ENCODE results near the gene PTPRK.
A peak's percentile ranks its signal among the peaks of the same experiment; 100 is the strongest.

The PTPRK gene

GRCh38 chr6:128333581-128334223 lies 186.7 kb downstream of the PTPRK start:
- DNase-seq, result no peak
- Histone ChIP-seq H2BK5ac (ENCODE audit: low read depth, low read length, poor library complexity, severe bottlenecking) (no peak overlapping the region), H2BK15ac (ENCODE audit: low read depth, poor library complexity, severe bottlenecking) (no peak overlapping the region), H3K18ac (ENCODE audit: low read depth in 1 of 2, low read length in 2 of 2) (no peak overlapping the region), H3K4me1 (ENCODE audit: control insufficient read depth, insufficient read depth, low read depth, low read length) (no peaks in the 10 kb centered on the region), H3K9ac (ENCODE audit: low read length) (no peak overlapping the region), H3K79me1 (replicated peaks; ENCODE audit: low read length, poor library complexity, severe bottlenecking) (peaks cover 8% of the 10 kb centered on the region), H3K23ac (ENCODE audit: low read length in 2 of 2) (no peak overlapping the region), H3K36me3 (ENCODE audit: control insufficient read depth in 1 of 2, insufficient read depth in 2 of 2, low read depth in 1 of 2, low read length in 2 of 2) (no peaks in the 10 kb centered on the region), H3K4me3 (ENCODE audit: insufficient read depth in 1 of 2, low read depth in 1 of 2, low read length in 2 of 2) (no peak overlapping the region), H2BK120ac (ENCODE audit: low read depth, low read length) (no peak overlapping the region), H3K14ac (ENCODE audit: low read length in 2 of 2) (no peak overlapping the region), H4K91ac (ENCODE audit: low read length) (no peak overlapping the region), H3K4me2 (ENCODE audit: low read length, poor library complexity, severe bottlenecking) (no peak overlapping the region), H2AK5ac (ENCODE audit: low read length, severe bottlenecking) (no peak overlapping the region), H3K27ac (ENCODE audit: low read length, poor library complexity, severe bottlenecking) (no peak overlapping the region), H3K27me3 (ENCODE audit: control insufficient read depth in 1 of 2, insufficient read depth in 1 of 2, low read length in 2 of 2) (no peaks in the 10 kb centered on the region), H4K8ac (ENCODE audit: low read length) (no peak overlapping the region), H2AFZ (ENCODE audit: low read depth, low read length) (no peak overlapping the region), H2BK12ac (ENCODE audit: low read length in 2 of 2) (no peak overlapping the region), H3K4ac (ENCODE audit: low read depth in 1 of 2, low read length in 2 of 2) (no peak overlapping the region), H3K9me3 (ENCODE audit: control insufficient read depth, low read length) (no peaks in the 10 kb centered on the region)
- 100% methylated on average over 1 of the region's 5 CpGs for WGBS

GRCh38 chr6:128327890-128328289 lies 192.5 kb downstream of the PTPRK start:
- H4K91ac ChIP-seq (ENCODE audit: low read length), result peak overlapping the region; percentile 20
- H3K9ac ChIP-seq (ENCODE audit: low read length), result no peak overlapping the region
- H3K79me1 ChIP-seq (replicated peaks; ENCODE audit: low read length, poor library complexity, severe bottlenecking), result peaks cover 14% of the 10 kb centered on the region
- 94% methylated on average over 3 of the region's 3 CpGs for WGBS
- H3K4me1 ChIP-seq (ENCODE audit: control insufficient read depth, insufficient read depth, low read depth, low read length), result no peaks in the 10 kb centered on the region
- H3K4me2 ChIP-seq (ENCODE audit: low read length, poor library complexity, severe bottlenecking), result no peak overlapping the region
- H4K8ac ChIP-seq (ENCODE audit: low read length), result no peak overlapping the region
- no peaks in the 10 kb centered on the region for H3K9me3 ChIP-seq (ENCODE audit: control insufficient read depth, low read length)
- H3K4me3 ChIP-seq (ENCODE audit: insufficient read depth in 1 of 2, low read depth in 1 of 2, low read length in 2 of 2), result no peak overlapping the region
- H2AFZ ChIP-seq (ENCODE audit: low read depth, low read length), result no peak overlapping the region
- H3K36me3 ChIP-seq (ENCODE audit: control insufficient read depth in 1 of 2, insufficient read depth in 2 of 2, low read depth in 1 of 2, low read length in 2 of 2), result peaks cover 0 to 3% of the 10 kb centered on the region in 2 experiments
- no peak for DNase-seq
- H3K14ac ChIP-seq (ENCODE audit: low read length in 2 of 2), result peak overlapping the region in 1 of 2 experiments; percentile 86
- no peak overlapping the region for H2BK120ac ChIP-seq (ENCODE audit: low read depth, low read length)
- no peaks in the 10 kb centered on the region for H3K27me3 ChIP-seq (ENCODE audit: control insufficient read depth in 1 of 2, insufficient read depth in 1 of 2, low read length in 2 of 2)
- H2BK5ac ChIP-seq (ENCODE audit: low read depth, low read length, poor library complexity, severe bottlenecking), result no peak overlapping the region
- H2BK15ac ChIP-seq (ENCODE audit: low read depth, poor library complexity, severe bottlenecking), result no peak overlapping the region
- H2AK5ac ChIP-seq (ENCODE audit: low read length, severe bottlenecking), result no peak overlapping the region
- no peak overlapping the region for H3K4ac ChIP-seq (ENCODE audit: low read depth in 1 of 2, low read length in 2 of 2)
- H3K23ac ChIP-seq (ENCODE audit: low read length in 2 of 2), result no peak overlapping the region
- H3K27ac ChIP-seq (ENCODE audit: low read length, poor library complexity, severe bottlenecking), result no peak overlapping the region
- no peak overlapping the region for H2BK12ac ChIP-seq (ENCODE audit: low read length in 2 of 2)
- peak overlapping the region in 1 of 2 experiments; percentile 66 for H3K18ac ChIP-seq (ENCODE audit: low read depth in 1 of 2, low read length in 2 of 2)

GRCh38 chr6:128323011-128323410 lies 197.4 kb downstream of the PTPRK start:
- no peak overlapping the region for H2BK5ac ChIP-seq (ENCODE audit: low read depth, low read length, poor library complexity, severe bottlenecking)
- no peak overlapping the region for H3K14ac ChIP-seq (ENCODE audit: low read length in 2 of 2)
- no peak overlapping the region for H3K18ac ChIP-seq (ENCODE audit: low read depth in 1 of 2, low read length in 2 of 2)
- no peak overlapping the region for H3K23ac ChIP-seq (ENCODE audit: low read length in 2 of 2)
- no peak overlapping the region for H3K27ac ChIP-seq (ENCODE audit: low read length, poor library complexity, severe bottlenecking)
- H4K91ac ChIP-seq (ENCODE audit: low read length), result no peak overlapping the region
- DNase-seq, result no peak
- no peak overlapping the region for H2BK12ac ChIP-seq (ENCODE audit: low read length in 2 of 2)
- H3K27me3 ChIP-seq (ENCODE audit: control insufficient read depth in 1 of 2, insufficient read depth in 1 of 2, low read length in 2 of 2), result no peaks in the 10 kb centered on the region
- no peak overlapping the region for H2BK120ac ChIP-seq (ENCODE audit: low read depth, low read length)
- peaks cover 3 to 4% of the 10 kb centered on the region in 2 experiments for H3K36me3 ChIP-seq (ENCODE audit: control insufficient read depth in 1 of 2, insufficient read depth in 2 of 2, low read depth in 1 of 2, low read length in 2 of 2)
- no peaks in the 10 kb centered on the region for H3K9me3 ChIP-seq (ENCODE audit: control insufficient read depth, low read length)
- no peaks in the 10 kb centered on the region for H3K4me1 ChIP-seq (ENCODE audit: control insufficient read depth, insufficient read depth, low read depth, low read length)
- H3K9ac ChIP-seq (ENCODE audit: low read length), result no peak overlapping the region
- H3K79me1 ChIP-seq (replicated peaks; ENCODE audit: low read length, poor library complexity, severe bottlenecking), result peaks cover 17% of the 10 kb centered on the region
- WGBS, result 100% methylated on average over 1 of the region's 1 CpG
- H2AFZ ChIP-seq (ENCODE audit: low read depth, low read length), result no peak overlapping the region
- peak overlapping the region in 1 of 2 experiments; percentile 28 for H3K4ac ChIP-seq (ENCODE audit: low read depth in 1 of 2, low read length in 2 of 2)
- no peak overlapping the region for H2BK15ac ChIP-seq (ENCODE audit: low read depth, poor library complexity, severe bottlenecking)
- H2AK5ac ChIP-seq (ENCODE audit: low read length, severe bottlenecking), result no peak overlapping the region
- no peak overlapping the region for H4K8ac ChIP-seq (ENCODE audit: low read length)
- no peak overlapping the region for H3K4me3 ChIP-seq (ENCODE audit: insufficient read depth in 1 of 2, low read depth in 1 of 2, low read length in 2 of 2)
- no peak overlapping the region for H3K4me2 ChIP-seq (ENCODE audit: low read length, poor library complexity, severe bottlenecking)

GRCh38 chr6:128319946-128320345 lies 200.5 kb downstream of the PTPRK start:
- Histone ChIP-seq H3K27me3 (ENCODE audit: control insufficient read depth in 1 of 2, insufficient read depth in 1 of 2, low read length in 2 of 2) (no peaks in the 10 kb centered on the region), H3K23ac (ENCODE audit: low read length in 2 of 2) (no peak overlapping the region), H2BK15ac (ENCODE audit: low read depth, poor library complexity, severe bottlenecking) (no peak overlapping the region), H3K4me1 (ENCODE audit: control insufficient read depth, insufficient read depth, low read depth, low read length) (no peaks in the 10 kb centered on the region), H2BK120ac (ENCODE audit: low read depth, low read length) (no peak overlapping the region), H2BK5ac (ENCODE audit: low read depth, low read length, poor library complexity, severe bottlenecking) (no peak overlapping the region), H2AK5ac (ENCODE audit: low read length, severe bottlenecking) (no peak overlapping the region), H3K27ac (ENCODE audit: low read length, poor library complexity, severe bottlenecking) (no peak overlapping the region), H3K4me3 (ENCODE audit: insufficient read depth in 1 of 2, low read depth in 1 of 2, low read length in 2 of 2) (no peak overlapping the region), H3K4me2 (ENCODE audit: low read length, poor library complexity, severe bottlenecking) (no peak overlapping the region), H3K9me3 (ENCODE audit: control insufficient read depth, low read length) (no peaks in the 10 kb centered on the region), H3K9ac (ENCODE audit: low read length) (no peak overlapping the region), H4K91ac (ENCODE audit: low read length) (no peak overlapping the region), H2BK12ac (ENCODE audit: low read length in 2 of 2) (no peak overlapping the region), H3K14ac (ENCODE audit: low read length in 2 of 2) (no peak overlapping the region), H4K8ac (ENCODE audit: low read length) (no peak overlapping the region), H3K18ac (ENCODE audit: low read depth in 1 of 2, low read length in 2 of 2) (no peak overlapping the region), H3K4ac (ENCODE audit: low read depth in 1 of 2, low read length in 2 of 2) (no peak overlapping the region), H2AFZ (ENCODE audit: low read depth, low read length) (no peak overlapping the region), H3K79me1 (replicated peaks; ENCODE audit: low read length, poor library complexity, severe bottlenecking) (peaks cover 15% of the 10 kb centered on the region), H3K36me3 (ENCODE audit: control insufficient read depth in 1 of 2, insufficient read depth in 2 of 2, low read depth in 1 of 2, low read length in 2 of 2) (peaks cover 0 to 4% of the 10 kb centered on the region in 2 experiments)
- no peak for DNase-seq
- no CpG with 5 or more reads among the region's 1 CpG for WGBS
